B cell (primary cell): Measurements from ENCODE around the gene FBXO2.

Source experiments
- CTCF ChIP-seq: fragments of 200-600 bp; IDR thresholded peaks from one replicate; pipeline ENCODE4 v1.8.0; 2022; ENCODE audit warnings: antibody characterized with exemption, mild to moderate bottlenecking
- EZH2 ChIP-seq: IDR thresholded peaks from 2 replicates; pipeline ENCODE4 v1.6.1; 2012; ENCODE audit warnings: borderline replicate concordance, low read depth, mild to moderate bottlenecking, moderate library complexity, low read length; ENCODE audit not compliant: insufficient read depth, poor library complexity, severe bottlenecking

DNA sequence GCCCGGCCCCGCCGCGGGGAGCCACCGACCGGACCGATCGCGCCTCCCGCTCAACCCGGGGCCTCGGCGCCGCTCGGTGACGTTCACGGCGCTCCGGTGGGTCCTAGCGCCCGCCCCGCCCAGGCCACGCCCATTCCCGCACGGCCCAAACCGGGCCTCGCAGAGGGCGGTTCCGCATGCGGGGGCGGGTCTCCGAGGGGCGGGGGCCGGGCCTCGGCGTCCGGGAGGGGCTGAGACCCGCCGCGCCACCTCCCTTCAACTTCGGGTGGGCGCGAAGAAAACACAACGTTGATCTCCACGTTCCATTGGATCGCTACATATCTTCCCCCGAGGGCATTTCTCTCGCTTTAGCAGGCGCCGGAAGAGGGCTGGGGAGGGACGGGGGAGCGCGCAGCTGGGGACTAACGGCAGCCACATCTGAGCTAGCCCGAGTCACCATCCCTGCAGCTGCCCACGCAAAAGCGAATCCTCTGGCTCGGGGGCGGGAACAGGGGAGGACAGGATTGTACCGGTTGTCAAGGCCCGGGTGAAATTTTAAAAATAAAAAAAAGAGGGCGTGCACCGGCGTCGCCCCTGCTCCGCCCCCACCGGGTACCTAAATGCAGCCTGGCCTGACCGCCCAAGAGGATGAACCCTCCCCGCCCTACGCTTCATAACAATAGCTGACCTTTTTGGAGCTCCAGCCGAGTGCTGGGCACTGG, 27.0 kb upstream of the FBXO2 start, which contains the start of gene MAD2L2:
- TF ChIP-seq CTCF (no peak), EZH2 (no peak)
